SIG-M5 treated with dmso at 0.1 percent for 504 hours (cell line): Measurements from ENCODE around the gene LTA4H.
"Not testable (repeated sequence)": the region's sequence is repeated elsewhere in the genome, so short reads cannot be mapped to it uniquely, and the experiment has no call there.

Source experiments
- DNase-seq: peaks from one replicate; lab custom pipeline; 2025; ENCODE audit not compliant: unreplicated experiment; lab: John Stamatoyannopoulos, UW

LTA4H gene

DNA sequence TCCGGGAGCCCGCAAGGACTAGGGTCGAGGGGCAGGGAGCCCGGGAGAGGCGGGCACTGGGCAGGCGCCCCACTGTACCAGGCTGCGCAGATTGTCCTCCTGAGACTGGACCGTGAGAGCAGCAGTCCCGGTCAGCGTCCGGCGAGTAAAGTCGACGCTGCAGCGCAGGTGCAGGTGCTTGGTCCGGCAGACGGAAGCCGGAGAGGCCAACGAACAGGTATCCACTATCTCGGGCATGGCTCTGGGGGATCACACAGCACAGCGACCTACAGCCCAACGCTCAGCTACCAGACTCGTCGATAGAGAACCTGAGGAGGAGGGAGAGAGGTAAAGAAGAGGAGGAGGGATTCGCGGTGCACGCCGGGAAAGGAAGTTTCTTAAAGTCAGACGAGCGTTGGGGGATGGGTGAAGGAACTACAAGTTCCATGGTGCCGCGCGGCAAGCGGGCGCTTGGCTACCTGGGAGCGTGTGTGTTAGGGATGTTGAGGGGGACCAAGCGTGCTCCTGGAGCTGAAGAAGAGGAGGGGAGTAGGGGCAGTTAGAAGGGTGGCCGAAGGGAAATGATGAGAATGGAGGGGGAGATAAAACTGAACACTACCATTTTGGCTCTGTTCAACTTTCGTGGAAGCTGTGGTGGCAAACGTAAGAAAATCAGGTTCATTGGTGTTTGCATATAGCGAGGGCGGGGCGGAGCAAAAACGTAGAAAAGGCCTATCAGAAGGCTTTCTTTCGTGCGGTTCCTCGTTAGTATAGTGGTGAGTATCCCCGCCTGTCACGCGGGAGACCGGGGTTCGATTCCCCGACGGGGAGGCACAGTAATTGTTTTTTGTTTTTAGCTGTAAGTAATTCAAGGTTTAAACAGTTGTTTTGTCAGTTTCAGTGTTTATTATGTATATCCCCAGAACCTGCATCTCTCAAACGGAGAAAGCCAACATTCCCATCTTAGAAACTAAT is at the start of gene LTA4H:
TSS of gene LTA4H (minus strand) at position 305 of the 954 bp plus-strand sequence. CDS start at position 237, 68 bp downstream.
- DNase-seq = peak; percentile 100

DNA sequence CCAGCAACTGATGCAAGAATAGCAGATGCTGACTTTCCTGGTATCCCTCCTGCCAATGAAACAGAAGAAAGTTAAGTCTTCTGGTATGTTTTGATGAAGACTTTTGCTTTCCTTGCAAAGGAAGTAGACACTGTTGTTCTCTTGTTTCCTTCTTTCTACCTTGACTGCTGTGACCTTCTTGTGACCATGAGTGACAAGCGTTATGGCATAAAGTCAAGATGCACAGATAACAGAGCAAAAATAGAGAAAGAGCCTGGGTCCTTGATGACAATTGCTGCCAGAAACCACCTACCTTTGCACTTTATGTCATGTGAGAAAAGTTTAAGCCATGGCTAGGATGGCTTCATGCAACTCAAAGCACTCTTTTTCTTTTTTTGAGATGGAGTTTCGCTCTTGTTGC is 49.2 kb upstream of the LTA4H start:
- no peak for DNase-seq

DNA sequence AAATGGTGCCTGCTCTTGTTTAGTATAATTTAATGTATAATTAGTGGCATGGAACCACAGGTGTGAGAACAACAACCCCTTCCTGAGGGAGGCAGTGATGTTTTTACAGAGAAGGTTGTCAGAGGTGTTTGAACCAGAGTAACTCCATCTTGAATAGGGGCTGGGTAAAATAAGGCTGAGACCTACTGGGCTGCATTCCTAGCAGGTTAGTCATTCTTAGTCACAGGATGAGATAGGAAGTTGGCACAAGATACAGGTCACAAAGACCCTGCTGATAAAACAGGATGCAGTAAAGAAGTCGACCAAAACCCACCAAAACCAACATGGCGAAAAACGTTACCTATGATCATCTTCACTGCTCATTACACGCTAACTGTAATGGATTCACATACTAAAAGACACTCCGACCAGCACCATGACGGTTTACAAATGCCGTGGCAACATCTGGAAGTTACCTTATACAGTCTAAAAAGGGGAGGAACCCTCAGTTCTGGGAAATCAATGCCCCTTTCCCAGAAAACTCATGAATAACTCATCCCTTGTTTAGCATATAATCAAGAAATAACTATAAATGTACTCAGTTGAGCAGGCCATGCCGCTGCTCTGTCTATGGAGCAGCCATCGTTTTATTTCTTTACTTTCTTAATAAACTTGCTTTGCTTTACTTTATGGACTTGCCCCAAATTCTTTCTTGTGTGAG is 47.8 kb upstream of the LTA4H start:
- DNase-seq = no peak

DNA sequence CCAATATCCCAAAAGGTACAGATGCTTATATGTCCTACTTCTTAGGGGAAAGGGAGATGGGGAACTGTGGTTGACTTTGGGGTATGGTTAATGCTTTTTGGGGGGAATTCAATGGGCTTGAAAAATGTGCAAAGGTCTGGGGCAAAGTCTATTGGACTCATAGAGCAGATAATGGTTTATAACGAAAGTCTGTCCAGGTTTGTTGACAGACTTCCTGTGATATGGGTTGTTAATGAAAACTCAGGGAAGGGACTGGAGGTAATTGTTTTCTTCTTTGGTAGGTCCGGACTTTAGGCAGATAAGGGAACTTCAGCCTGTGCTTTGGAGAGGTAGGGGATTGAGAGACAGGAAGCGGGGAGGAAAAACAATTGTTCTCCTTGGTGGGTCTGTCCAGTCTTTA is 46.2 kb upstream of the LTA4H start:
- DNase-seq = no peak

DNA sequence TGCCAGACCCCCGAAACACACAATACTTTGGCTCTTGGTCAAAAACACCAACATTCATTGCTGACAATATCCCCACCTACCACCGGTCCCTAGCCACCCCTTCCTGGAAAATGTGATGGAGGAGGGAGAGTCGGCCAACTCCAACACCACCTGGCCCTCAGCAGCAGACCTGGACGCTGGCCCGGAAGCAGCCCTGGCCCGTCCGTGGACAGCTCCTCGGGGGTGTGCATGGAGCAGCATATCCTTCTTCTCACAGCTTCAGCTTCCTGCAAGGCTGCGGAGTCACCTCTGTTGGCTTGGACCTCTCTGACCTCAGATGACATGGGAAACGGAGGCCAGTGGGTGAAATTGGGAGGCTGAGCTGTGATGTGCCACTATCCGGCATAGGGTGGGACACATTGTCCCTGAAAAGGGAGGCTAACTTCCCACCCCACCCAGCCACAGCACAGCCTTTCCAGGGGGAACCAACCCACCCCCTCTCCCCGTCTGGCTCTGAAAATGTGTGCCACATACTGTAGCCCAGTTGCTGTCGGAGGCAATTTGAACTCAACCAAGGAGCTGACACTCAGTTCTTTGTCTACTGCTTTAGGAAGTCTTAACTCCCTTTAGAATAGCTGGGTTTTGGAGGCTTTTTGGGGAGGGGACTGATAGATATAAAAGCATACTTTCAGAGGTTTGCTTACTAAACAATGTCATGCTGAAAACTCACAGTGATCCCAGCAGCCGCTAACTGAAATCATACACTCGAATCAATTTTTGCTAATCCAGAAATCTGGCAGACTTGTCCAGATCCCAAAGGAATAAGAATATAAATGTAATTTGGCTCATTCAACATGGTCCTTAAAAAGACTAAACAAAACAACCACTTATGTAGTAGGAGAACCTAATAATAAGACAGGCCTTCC is 43.1 kb upstream of the LTA4H start:
- no peak for DNase-seq

DNA sequence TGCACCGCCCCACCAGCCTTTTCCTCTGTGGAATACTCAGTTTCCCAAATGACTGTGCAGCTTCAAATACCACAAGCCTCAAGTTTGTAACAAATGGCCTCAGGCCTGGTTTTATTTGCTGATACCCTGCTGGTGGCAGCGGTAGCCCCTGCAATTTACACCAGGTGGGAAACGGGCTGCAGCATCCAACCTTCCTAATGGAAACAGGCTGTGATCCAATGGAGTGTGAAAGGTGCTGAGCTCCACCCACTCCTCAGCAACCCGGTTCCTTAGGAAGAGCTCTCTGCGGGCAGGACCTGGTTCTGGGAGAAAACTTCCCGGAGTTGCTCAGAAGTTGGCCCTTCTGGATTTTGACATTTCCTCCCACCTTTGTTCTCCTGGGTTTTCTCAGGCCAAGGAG is 41.7 kb upstream of the LTA4H start:
- no peak for DNase-seq

DNA sequence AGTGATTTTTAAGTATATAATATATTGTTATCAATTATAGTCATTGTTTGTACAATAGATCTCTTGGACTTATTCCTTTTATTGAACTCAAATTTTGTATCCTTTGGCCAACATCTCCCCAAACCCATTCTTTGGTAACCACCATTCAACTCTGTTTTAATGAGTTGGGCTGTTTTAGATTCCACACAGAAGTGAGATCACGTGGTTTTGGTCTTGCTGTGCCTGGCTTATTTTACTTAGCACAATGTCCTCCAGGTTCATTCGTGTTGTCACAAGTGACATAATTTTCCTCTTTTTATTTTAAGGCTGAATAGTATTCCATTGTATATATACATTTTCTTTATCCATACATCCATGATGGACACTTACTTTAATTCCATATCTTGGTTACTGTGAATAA is 40.2 kb upstream of the LTA4H start:
- no peak for DNase-seq

DNA sequence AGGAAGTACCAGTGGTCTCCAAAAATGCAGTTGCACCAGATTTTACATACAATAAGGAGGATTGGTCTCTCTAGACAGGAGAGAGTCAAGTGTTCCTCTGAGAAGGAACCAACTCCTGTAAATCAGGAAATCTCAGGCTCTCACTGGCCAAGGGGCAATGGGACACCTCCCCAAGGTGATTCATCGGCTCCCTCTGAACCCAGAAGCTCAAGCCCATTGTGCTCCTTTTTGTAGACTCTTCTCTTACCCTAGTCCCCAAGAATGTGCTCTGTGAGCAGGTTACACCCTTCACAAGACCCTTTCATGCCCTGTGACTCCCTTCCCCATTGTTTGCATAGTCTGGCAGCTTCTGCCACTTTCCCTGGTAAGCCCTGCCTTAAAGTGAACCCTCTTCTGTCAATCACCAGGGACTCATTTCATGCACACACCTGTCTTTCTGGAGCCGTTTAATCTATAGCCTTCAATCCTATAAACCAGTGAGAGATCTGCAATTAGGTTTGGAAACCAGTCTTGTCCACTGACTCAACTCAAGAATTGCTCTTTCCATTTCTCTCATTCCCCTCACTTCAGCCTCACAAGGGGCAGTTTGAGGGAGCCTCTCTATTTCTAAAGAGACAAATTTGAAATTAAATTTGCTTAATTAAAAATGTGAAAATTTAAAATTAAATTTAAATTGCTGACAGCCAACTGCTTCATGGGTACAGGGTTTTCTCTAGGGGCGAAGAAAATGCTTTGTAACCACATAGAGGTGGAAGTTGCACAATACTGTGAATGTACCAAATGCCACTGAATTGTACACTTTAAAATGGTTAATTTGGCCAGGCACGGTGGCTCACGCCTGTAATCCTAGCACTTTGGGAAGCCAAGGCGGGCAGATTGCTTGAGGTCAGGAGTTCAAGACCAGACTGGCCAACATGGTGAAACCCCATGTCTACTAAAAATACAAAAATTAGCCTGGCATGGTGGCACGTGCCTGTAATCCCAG is 38.3 kb upstream of the LTA4H start:
- peak; percentile 53 for DNase-seq

DNA sequence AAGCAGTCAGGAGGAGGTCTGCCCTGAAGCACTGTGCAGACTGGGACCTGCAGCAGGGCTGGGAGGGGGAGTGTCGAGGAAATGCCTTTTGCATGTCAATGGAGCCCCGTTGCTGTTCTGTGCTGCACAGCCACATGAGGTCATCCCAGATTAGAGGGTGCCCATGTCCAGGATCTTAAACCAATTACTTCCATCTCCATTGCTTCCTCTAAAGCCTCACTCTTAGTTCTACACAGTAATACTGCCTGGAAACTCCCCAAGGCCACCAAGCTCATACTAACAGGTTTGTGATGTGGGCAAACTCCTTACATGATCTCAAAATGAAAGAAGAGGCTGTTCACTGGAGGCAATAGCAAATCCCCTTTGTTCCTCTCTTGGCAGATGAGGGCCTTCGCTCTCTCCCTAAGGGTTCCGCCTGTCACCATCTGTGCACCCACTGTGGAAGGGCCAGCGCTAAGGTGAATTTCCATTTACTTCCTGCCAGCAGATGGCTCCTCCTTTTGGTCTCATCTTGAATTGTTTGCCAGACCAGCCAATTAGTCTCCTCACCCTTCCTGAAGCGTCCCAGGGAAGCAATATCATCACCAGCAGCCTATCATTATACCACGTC is 35.4 kb upstream of the LTA4H start:
- no peak for DNase-seq

DNA sequence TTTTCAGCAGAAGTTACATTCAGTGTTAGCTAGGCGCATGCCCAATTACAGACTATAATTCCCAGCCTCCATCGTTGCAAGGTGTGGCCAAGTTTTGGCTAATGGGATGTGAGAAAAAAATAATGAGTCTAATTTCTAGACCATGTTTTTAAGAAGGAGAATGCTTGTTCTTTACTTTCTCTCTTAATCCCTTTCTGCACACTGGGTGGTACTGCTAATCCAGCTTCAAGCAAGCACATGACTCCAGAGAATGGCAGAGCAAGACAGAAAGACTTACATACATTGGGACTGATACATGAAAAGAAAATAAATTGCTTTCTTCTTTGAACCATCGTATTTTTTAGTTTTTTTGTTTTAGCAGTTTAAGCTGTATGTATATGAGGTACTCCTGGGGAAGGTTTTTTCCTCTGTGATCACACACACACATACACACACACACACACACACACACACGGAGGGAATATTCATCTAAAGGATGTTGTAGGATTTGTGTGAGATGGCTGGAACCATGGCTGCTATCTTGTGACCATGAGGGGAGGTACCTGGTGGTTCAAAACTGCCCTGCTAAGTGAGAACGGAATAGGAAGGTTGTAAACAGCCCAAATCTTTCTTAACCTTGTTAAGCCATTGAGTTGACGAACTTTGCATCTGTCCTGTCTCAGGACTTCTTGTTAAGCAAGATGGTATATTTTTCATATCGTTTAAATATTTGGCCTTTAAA is 34.3 kb upstream of the LTA4H start:
- DNase-seq = no peak

DNA sequence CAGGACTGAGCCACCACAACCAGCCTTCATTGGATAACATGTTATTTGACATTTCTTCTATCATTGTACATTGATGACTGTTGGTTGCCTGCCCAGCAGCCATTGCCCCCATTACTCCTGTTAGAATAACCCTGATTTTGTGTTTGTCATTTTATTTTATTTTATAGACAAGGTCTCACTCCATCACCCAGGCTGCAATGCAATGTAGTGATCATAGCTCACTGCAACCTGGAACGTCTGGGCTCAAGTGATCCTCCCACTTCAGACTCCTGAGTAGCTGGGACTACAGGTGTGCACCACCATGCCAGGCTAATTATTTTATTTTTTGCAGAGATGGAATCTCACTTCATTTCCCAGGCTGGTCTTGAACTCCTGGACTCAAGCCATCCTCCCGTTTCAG is 33.2 kb upstream of the LTA4H start:
- no peak for DNase-seq

DNA sequence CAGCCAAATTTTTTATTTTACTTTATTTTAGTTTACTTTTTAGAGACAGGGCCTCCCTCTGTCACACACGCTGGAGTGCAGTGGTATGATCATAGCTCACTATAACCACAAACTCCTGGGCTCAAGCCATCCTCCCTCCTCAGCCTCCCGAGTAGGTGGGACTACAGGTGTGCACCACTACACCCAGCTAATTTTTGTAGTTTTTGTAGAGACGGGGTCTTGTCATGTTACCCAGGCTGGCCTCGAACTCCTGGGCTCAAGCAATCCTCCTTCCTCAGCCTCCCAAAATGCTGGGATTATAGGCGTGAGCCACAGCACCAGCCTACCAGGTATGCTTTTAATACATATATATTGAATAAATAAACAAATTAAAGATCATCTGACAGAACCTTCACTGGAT is 32.7 kb upstream of the LTA4H start:
- DNase-seq = no peak

DNA sequence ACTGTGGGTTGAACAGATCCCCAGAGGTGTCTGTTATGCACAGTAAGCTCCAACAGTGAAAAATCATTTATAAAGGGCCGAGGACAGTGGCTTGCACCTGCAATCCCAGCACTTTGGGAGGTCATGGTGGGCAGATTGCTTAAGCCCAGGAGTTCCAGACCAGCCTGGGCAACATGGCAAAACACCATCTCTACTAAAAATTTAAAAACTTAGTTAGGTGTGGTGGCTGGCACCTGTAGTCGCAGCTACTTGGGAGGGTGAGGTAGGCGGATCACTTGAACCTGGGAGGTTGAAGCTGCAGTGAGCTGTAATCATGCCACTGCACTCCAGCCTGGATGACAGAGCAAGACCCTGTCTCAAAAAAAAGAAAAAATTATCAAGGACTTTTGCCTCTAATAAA is 30.4 kb upstream of the LTA4H start:
- DNase-seq = not testable (repeated sequence)

DNA sequence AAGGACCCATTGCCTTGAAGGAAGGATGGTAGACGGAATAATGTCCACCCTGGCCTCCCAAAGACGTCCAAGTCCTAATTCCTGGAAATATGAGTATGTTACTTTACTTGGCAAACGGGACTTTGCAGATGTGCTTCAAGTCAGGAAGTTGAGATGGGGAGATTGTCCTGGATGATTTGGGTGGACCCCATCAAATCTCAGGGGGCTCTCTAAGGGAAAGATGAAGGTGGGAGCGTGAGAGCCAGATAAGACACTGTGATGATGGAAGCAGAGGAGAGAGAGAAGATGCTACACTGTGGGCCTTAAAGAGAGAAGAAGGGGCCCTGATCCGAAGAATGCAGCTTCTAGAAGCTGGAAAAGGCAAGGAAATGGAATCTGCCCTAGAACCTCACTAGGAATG is 29.6 kb upstream of the LTA4H start:
- no peak for DNase-seq

DNA sequence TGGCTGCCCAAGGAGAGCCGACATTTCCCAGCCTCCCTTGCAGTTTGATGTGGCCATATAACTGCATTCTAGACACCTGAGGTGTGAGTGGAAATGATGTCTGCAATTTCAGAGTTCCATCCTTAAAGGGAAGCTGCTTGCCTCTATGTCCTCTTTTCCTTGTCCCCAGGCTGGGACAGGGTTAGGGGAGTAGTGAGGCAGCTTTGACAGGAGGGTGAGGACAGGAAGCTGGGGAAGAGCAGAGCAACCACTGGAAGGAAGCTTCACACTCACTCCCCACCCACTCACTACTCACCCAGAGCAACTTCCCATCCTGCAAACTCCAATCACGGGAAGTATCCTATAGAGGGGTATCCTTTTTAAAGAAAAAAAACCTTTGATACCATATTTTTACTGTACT is 28.9 kb upstream of the LTA4H start:
- no peak for DNase-seq

DNA sequence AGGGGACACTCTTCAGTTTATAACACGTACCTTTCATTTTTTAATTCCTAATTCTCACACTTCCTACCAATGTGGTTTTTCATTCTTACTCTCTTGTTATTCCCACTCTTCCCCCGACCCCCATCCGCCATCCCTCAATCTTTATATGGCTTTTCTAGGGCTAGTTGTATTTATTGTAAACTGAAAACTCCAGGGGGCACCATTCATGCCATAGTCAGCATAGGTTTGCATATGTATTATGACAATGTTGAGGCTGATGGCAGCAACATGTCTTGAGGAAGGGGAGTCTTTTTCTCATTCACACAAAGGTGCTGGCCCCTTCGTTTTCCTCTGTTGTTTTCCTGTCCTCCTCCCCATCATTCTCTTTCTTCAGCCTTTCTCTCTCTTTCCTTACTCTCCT is 27.7 kb upstream of the LTA4H start:
- DNase-seq = peak; percentile 12

DNA sequence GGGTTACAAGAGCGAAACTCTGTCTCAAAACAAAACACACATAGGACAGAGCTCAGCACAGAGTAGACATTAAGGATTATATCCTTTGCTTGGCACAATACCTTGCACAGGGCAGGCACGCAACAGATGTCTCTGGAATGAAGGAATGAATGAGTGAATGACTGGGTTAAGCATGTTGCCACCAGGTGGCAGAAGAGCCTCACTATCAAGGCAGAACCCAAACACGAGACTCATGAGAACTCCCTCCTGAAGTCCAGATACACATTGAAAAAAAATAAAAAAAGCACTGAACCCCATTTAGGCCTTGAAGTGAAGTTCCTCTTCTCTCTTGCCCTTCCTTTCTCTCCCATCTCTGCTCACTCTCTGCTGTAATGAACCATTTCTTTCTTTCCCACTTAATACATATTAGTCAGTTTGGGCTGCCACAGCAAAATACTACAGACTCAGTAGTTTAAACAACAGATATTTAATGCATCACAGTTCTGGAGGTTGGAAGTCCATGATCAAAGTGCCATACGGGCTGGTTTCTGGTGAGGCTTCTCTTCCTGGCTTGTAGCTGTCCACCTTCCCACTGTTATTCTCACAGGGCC is 26.6 kb upstream of the LTA4H start:
- peak; percentile 93 for DNase-seq

DNA sequence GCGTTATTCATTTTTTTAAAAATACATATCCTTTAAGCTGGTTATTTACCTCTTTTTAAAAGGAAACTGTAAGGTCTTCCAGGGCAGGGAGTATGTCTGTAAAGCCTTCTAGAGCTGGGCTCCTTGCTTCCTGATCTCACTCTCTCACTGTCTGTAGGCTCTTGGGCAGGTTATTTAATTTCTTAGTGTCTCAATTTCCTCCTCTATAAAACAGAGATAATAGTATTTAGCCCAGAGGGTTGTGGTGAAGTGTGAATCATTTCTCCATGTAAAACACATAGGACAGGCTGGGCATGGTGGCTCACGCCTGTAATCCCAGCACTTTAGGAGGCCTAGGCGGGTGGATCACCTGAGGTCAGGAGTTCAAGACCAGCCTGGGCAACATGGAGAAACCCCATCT is 25.9 kb upstream of the LTA4H start:
- no peak for DNase-seq

DNA sequence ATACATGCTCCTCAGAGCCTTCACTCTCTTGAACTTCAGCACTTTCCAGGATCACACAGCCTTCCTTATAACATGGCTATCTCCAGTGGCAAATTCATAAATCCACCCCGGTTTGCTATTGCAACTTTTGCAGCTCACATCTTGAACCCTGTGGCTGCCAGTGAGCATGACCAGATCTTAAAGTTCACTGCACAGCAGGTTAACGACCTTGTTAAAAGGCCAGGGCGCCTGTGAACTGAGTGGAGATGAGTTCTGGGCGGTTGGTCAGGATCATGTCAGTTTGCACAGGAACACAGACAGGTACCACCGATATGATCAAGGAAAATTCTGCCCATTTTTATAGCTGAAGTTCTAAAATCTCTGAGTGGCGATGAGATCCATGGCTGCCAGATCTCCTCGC is 24.7 kb upstream of the LTA4H start:
- DNase-seq = no peak
